ENCODE data around the gene RPGR. TPM values are rescaled to one million over a fixed set of nuclear protein-coding genes. Genes with fewer than 3 reads are reported as not detected.

The RPGR gene
- total and polyA plus RNA-seq, 2 experiments from 2014 or later = 7.4 to 36.3 TPM

DNA sequence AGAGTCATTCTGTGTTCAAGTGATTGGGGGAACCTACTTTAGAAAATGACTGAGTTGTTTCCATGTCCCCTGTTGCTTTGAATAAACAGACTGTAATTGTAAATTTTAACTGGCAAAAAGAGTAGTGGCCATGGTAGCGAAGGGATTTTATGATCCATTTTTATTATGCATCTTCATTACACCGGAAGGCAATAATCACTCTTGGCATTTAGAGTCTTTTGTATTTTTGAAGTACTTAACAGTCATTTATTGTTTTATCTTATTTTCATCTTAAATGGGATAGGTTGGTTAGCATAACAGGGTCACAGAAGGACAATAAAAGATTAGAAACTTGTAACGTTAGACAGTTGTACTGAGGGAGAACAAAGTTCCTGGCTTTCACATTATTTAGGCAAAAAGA, 14.1 kb upstream of the RPGR start:
- Histone ChIP-seq H3K79me2 (replicated peaks; ENCODE audit: insufficient read depth) (no peaks in the 10 kb centered on the region), H3K27me3 (ENCODE audit: insufficient read depth) (no peaks in the 10 kb centered on the region), H3K4me1 (ENCODE audit: insufficient read depth) (no peaks in the 10 kb centered on the region), H3K4me2 (no peak overlapping the region), H3K27ac (ENCODE audit: low read depth) (no peak overlapping the region), H3K36me3 (ENCODE audit: insufficient read depth) (no peaks in the 10 kb centered on the region), H3K9me2 (ENCODE audit: insufficient read depth) (no peaks in the 10 kb centered on the region), H2AFZ (no peak overlapping the region), H3F3A (replicated peaks; ENCODE audit: low read depth) (no peaks in the 10 kb centered on the region), H3K4me3 (no peak overlapping the region), H4K20me1 (replicated peaks; ENCODE audit: insufficient read depth) (no peaks in the 10 kb centered on the region)
- Mint-ChIP-seq H3K36me3 (ENCODE audit: low read depth) (no peaks in the 10 kb centered on the region), H3K4me1 (no peaks in the 10 kb centered on the region), H3K9me3 (no peaks in the 10 kb centered on the region; the same call in 2 of the 3 replicates), H3K27me3 (ENCODE audit: insufficient read depth, low read depth, poor library complexity) (peaks cover 3% of the 10 kb centered on the region), H3K4me3 (no peak overlapping the region), H3K27ac (no peak overlapping the region)
- ATAC-seq (no peak), DNase-seq (ENCODE audit: low spot score) (no peak)
- TF ChIP-seq, protein P1, sequence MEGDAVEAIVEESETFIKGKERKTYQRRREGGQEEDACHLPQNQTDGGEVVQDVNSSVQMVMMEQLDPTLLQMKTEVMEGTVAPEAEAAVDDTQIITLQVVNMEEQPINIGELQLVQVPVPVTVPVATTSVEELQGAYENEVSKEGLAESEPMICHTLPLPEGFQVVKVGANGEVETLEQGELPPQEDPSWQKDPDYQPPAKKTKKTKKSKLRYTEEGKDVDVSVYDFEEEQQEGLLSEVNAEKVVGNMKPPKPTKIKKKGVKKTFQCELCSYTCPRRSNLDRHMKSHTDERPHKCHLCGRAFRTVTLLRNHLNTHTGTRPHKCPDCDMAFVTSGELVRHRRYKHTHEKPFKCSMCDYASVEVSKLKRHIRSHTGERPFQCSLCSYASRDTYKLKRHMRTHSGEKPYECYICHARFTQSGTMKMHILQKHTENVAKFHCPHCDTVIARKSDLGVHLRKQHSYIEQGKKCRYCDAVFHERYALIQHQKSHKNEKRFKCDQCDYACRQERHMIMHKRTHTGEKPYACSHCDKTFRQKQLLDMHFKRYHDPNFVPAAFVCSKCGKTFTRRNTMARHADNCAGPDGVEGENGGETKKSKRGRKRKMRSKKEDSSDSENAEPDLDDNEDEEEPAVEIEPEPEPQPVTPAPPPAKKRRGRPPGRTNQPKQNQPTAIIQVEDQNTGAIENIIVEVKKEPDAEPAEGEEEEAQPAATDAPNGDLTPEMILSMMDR (conservative IDR thresholded peaks at IDR 0.05; ENCODE audit: low read depth in 2 of 2) = no peak

DNA sequence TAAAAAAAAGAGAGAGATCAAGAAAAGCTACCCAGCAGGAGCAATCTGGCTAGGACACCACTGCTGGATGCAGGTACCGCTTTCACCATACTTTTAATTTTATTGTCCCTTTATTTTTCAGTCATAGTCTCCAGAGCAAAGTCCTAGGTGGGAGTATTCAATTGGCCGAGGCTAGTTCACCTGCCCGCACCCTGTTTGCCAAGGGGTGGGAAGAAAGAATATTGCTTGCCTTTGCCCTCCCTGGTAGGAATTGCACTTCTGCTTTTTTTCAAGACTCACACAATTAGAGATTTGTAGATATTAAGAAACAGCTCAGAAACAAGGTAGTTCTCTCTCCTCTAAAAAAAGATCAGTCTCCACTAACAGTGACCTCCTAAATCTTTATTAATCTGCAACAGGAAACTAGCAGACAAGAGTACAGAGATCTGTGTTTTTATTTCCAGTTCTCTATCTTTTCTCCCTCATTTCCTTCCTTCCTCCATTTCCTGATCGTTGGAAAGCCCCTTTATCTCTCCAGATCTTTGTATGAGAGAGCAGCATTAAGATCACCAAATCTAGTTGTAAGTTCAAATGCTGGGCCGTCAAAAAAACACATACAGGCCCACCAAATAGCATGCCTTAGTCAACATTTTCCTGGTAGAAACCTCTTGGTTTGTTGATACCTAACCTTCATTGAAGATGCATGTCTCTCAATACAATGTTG, 9.4 kb upstream of the RPGR start:
- H3K27ac ChIP-seq (ENCODE audit: low read depth) = no peak overlapping the region
- Mint-ChIP-seq H3K4me3 (no peak overlapping the region), H3K36me3 (ENCODE audit: low read depth) (no peaks in the 10 kb centered on the region), H3K27me3 (ENCODE audit: insufficient read depth, low read depth, poor library complexity) (peaks cover 3% of the 10 kb centered on the region), H3K27ac (no peak overlapping the region), H3K9me3 (no peaks in the 10 kb centered on the region; the same call in 1 of the 3 replicates), H3K4me1 (no peaks in the 10 kb centered on the region)
- ATAC-seq (no peak), DNase-seq (ENCODE audit: low spot score) (no peak)
- H4K20me1 ChIP-seq (replicated peaks; ENCODE audit: insufficient read depth) = no peaks in the 10 kb centered on the region
- no peaks in the 10 kb centered on the region for H3K36me3 ChIP-seq (ENCODE audit: insufficient read depth)
- H3K27me3 ChIP-seq (ENCODE audit: insufficient read depth) = no peaks in the 10 kb centered on the region
- H3K9me2 ChIP-seq (ENCODE audit: insufficient read depth) = no peaks in the 10 kb centered on the region
- TF ChIP-seq NANOG (IDR thresholded peaks at IDR 0.05; ENCODE audit: borderline replicate concordance) = no peak
- TF ChIP-seq, protein P1 (conservative IDR thresholded peaks at IDR 0.05; ENCODE audit: low read depth in 2 of 2) = no peak
- TF ChIP-seq, protein P2, sequence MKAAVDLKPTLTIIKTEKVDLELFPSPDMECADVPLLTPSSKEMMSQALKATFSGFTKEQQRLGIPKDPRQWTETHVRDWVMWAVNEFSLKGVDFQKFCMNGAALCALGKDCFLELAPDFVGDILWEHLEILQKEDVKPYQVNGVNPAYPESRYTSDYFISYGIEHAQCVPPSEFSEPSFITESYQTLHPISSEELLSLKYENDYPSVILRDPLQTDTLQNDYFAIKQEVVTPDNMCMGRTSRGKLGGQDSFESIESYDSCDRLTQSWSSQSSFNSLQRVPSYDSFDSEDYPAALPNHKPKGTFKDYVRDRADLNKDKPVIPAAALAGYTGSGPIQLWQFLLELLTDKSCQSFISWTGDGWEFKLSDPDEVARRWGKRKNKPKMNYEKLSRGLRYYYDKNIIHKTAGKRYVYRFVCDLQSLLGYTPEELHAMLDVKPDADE (IDR thresholded peaks at IDR 0.05) = no peak
- TF ChIP-seq STAT1 (IDR thresholded peaks at IDR 0.05; ENCODE audit: unreplicated experiment) = no peak
- TF ChIP-seq, protein P3, sequence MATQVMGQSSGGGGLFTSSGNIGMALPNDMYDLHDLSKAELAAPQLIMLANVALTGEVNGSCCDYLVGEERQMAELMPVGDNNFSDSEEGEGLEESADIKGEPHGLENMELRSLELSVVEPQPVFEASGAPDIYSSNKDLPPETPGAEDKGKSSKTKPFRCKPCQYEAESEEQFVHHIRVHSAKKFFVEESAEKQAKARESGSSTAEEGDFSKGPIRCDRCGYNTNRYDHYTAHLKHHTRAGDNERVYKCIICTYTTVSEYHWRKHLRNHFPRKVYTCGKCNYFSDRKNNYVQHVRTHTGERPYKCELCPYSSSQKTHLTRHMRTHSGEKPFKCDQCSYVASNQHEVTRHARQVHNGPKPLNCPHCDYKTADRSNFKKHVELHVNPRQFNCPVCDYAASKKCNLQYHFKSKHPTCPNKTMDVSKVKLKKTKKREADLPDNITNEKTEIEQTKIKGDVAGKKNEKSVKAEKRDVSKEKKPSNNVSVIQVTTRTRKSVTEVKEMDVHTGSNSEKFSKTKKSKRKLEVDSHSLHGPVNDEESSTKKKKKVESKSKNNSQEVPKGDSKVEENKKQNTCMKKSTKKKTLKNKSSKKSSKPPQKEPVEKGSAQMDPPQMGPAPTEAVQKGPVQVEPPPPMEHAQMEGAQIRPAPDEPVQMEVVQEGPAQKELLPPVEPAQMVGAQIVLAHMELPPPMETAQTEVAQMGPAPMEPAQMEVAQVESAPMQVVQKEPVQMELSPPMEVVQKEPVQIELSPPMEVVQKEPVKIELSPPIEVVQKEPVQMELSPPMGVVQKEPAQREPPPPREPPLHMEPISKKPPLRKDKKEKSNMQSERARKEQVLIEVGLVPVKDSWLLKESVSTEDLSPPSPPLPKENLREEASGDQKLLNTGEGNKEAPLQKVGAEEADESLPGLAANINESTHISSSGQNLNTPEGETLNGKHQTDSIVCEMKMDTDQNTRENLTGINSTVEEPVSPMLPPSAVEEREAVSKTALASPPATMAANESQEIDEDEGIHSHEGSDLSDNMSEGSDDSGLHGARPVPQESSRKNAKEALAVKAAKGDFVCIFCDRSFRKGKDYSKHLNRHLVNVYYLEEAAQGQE (IDR thresholded peaks at IDR 0.05; ENCODE audit: unreplicated experiment) = no peak
- TF ChIP-seq ZNF114 (CRISPR knock-in tag; IDR thresholded peaks at IDR 0.05) = no peak
- H3F3A ChIP-seq (replicated peaks; ENCODE audit: low read depth) = no peaks in the 10 kb centered on the region
- no peak overlapping the region for H2AFZ ChIP-seq
- H3K79me2 ChIP-seq (replicated peaks; ENCODE audit: insufficient read depth) = no peaks in the 10 kb centered on the region
- no peak overlapping the region for H3K4me2 ChIP-seq
- H3K4me3 ChIP-seq = no peak overlapping the region
- H3K4me1 ChIP-seq (ENCODE audit: insufficient read depth) = no peaks in the 10 kb centered on the region
